ENCODE results near the gene OCIAD1. TPM values are rescaled to one million over a fixed set of nuclear protein-coding genes. Genes with fewer than 3 reads are reported as not detected.

Gene OCIAD1
- total RNA-seq, 4 donors from 2014 or later, result 104 to 264 (median 115) TPM

DNA sequence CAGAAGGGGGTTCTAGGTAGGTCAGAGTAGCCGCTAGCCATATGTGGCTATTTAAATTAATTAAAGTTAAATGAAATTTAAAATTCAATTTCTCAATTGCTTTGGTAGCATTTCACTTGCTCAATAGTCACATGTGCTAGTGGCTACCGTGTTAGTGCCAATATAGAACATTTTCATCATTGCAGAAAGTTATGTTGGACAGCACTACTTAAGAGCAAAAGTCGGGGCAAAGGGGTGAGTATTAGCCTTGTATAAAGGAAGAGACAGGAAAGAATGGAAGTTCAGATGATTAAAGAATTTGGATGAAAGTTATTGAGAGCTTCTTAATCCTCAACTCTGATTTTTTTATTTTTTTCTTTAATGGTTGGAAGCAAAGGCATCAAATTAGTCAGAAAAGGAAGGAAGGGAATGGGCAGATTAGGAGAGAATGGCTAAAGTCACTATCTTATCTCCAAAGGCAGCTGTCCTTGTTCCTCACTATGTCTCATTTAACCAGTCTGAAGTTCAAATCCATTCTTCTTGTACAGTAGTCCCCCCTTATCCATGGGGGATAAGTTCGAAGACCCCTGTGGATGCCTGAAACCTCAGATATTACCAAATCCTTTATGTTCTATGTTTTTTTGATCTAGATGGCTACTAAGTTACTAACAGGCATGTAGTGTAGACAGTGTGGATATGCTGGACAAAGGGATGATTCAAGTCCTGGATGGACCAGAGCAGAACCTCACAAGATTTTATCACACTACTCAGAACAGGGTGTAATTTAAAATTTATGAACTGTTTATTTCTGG lies 22.9 kb downstream of the OCIAD1 start:
- TF ChIP-seq, protein P1, sequence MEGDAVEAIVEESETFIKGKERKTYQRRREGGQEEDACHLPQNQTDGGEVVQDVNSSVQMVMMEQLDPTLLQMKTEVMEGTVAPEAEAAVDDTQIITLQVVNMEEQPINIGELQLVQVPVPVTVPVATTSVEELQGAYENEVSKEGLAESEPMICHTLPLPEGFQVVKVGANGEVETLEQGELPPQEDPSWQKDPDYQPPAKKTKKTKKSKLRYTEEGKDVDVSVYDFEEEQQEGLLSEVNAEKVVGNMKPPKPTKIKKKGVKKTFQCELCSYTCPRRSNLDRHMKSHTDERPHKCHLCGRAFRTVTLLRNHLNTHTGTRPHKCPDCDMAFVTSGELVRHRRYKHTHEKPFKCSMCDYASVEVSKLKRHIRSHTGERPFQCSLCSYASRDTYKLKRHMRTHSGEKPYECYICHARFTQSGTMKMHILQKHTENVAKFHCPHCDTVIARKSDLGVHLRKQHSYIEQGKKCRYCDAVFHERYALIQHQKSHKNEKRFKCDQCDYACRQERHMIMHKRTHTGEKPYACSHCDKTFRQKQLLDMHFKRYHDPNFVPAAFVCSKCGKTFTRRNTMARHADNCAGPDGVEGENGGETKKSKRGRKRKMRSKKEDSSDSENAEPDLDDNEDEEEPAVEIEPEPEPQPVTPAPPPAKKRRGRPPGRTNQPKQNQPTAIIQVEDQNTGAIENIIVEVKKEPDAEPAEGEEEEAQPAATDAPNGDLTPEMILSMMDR (IDR thresholded peaks at IDR 0.05), result no peak
- TF ChIP-seq POLR2AphosphoS5 (IDR thresholded peaks at IDR 0.05) (no peak), POLR2A (IDR thresholded peaks at IDR 0.05) (no peak), EP300 (IDR thresholded peaks at IDR 0.05; ENCODE audit: low read depth) (no peak)
- Histone ChIP-seq H3K27ac (no peak overlapping the region), H3K27me3 (no peaks in the 10 kb centered on the region), H3K4me1 (no peaks in the 10 kb centered on the region), H3K36me3 (peaks cover 0 to 52% (median 22%) of the 10 kb centered on the region in 4 donors), H3K4me3 (no peak overlapping the region), H3K9me3 (no peaks in the 10 kb centered on the region)
- 92 to 95% methylated on average over 4 of the region's 4 CpGs for WGBS, 2 donors (ENCODE audit: low coverage in 1 of 2)
- in situ Hi-C loops (cut with MboI; ENCODE audit: low pct_ligation_motif_present in 1 of 4, low pct_unique_long_range_greater_than_20kb in 1 of 4, low sequenced_read_pairs in 3 of 4) (no loop called here), intact Hi-C loops (cut with DNase I; ENCODE audit: low total_unique reads) (no loop called here)
- DNase-seq, result no peak

DNA sequence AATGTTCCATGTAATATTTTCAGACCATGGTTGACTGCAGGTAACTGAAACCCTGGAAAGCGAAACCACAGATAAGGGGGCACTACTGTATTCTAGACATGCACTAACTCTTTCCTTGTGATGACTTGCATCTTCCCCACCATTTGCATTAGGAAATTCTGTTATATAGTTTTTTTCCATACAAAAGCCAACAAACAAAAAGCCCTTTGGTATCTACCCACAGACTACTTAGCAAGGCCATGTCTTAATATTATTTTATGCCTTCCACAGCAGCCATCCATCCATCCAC lies 23.5 kb downstream of the OCIAD1 start:
- Histone ChIP-seq H3K4me1 (no peaks in the 10 kb centered on the region), H3K27me3 (no peaks in the 10 kb centered on the region), H3K4me3 (no peak overlapping the region), H3K36me3 (peaks cover 0 to 52% (median 19%) of the 10 kb centered on the region in 4 donors), H3K27ac (no peak overlapping the region), H3K9me3 (no peaks in the 10 kb centered on the region)
- TF ChIP-seq, protein P1 (IDR thresholded peaks at IDR 0.05), result no peak
- TF ChIP-seq EP300 (IDR thresholded peaks at IDR 0.05; ENCODE audit: low read depth), result no peak
- TF ChIP-seq POLR2A (IDR thresholded peaks at IDR 0.05), result no peak
- no peak for TF ChIP-seq POLR2AphosphoS5 (IDR thresholded peaks at IDR 0.05)
- no peak for DNase-seq
- intact Hi-C loops (cut with DNase I; ENCODE audit: low total_unique reads) (no loop called here), in situ Hi-C loops (cut with MboI; ENCODE audit: low pct_ligation_motif_present in 1 of 4, low pct_unique_long_range_greater_than_20kb in 1 of 4, low sequenced_read_pairs in 3 of 4) (no loop called here)
- WGBS, 2 donors (ENCODE audit: low coverage in 1 of 2), result 100% methylated on average over 1 of the region's 1 CpG

DNA sequence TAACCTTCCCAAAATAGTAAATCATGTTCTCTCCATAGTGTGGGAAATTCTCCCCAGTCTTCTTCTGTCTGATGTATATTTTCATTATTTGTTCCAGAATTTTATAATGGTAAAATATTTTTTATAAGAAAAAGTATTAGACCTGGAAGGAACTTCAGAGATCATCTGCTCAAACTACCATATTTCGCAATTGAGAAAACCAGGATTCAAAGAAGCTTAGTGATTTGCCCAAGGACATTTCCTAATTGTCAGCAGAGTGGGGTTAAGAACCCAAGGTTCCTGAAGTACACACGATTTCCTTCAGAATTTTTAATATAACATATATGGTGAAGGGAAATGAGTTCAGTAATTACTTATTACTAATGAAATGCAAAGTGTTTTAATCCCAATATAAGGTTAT lies 24.1 kb downstream of the OCIAD1 start:
- no peak for DNase-seq
- H3K27me3 ChIP-seq, result no peaks in the 10 kb centered on the region
- H3K4me3 ChIP-seq, result no peak overlapping the region
- intact Hi-C loops (cut with DNase I; ENCODE audit: low total_unique reads), result no loop called here
- TF ChIP-seq EP300 (IDR thresholded peaks at IDR 0.05; ENCODE audit: low read depth), result no peak
- TF ChIP-seq, protein P1 (IDR thresholded peaks at IDR 0.05), result no peak
- no peak for TF ChIP-seq POLR2A (IDR thresholded peaks at IDR 0.05)
- no peak for TF ChIP-seq POLR2AphosphoS5 (IDR thresholded peaks at IDR 0.05)
- WGBS, 2 donors (ENCODE audit: low coverage in 1 of 2), result 89 to 98% methylated on average over 2 of the region's 2 CpGs
- H3K9me3 ChIP-seq, result no peaks in the 10 kb centered on the region
- in situ Hi-C loops (cut with MboI; ENCODE audit: low pct_ligation_motif_present in 1 of 4, low pct_unique_long_range_greater_than_20kb in 1 of 4, low sequenced_read_pairs in 3 of 4), result no loop called here
- no peaks in the 10 kb centered on the region for H3K4me1 ChIP-seq
- no peak overlapping the region for H3K27ac ChIP-seq
- peaks cover 0 to 49% (median 16%) of the 10 kb centered on the region in 4 donors for H3K36me3 ChIP-seq

DNA sequence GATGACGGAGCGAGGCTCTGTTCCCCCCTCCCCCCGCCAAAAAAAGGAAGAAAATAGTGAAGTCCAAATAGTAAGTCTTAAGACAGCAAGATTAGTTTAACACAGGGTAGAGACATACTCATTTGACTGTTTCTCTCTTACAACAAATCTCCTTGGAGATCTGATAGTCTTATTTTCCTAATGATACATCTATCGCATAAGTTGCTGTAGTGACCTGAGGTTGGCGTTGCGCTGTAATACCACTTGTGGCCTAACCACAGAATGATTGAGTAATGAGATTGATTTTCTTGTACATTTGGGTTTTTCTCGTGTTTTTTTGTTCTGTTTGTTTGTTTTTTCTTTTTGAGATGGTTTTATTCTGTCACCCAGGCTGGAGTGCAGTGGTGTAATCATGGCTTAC lies 27.2 kb downstream of the OCIAD1 start:
- in situ Hi-C loops (cut with MboI; ENCODE audit: low pct_ligation_motif_present in 1 of 4, low pct_unique_long_range_greater_than_20kb in 1 of 4, low sequenced_read_pairs in 3 of 4) (no loop called here), intact Hi-C loops (cut with DNase I; ENCODE audit: low total_unique reads) (no loop called here)
- H3K27me3 ChIP-seq, result no peaks in the 10 kb centered on the region
- no peaks in the 10 kb centered on the region for H3K9me3 ChIP-seq
- H3K4me3 ChIP-seq, result no peak overlapping the region
- H3K4me1 ChIP-seq, result no peaks in the 10 kb centered on the region
- H3K36me3 ChIP-seq, result peaks cover 0 to 29% (median 10%) of the 10 kb centered on the region in 4 donors
- H3K27ac ChIP-seq, result no peak overlapping the region
- TF ChIP-seq POLR2A (IDR thresholded peaks at IDR 0.05) (no peak), EP300 (IDR thresholded peaks at IDR 0.05; ENCODE audit: low read depth) (no peak), POLR2AphosphoS5 (IDR thresholded peaks at IDR 0.05) (no peak)
- TF ChIP-seq, protein P1 (IDR thresholded peaks at IDR 0.05), result no peak
- no peak for DNase-seq
- 60 to 86% methylated on average over 1 to 7 of the region's 7 CpGs for WGBS, 2 donors (ENCODE audit: low coverage in 1 of 2)
